A549 treated with GW870086 at 1 μM for 4 hours (cell line): ENCODE measurements around the gene DDX39A. TPM values are rescaled to one million over a fixed set of nuclear protein-coding genes. Genes with fewer than 3 reads are reported as not detected.

Experiments used
- total RNA-seq: library from RNA; stranded (reverse); fragments of 200-300 nt; extraction: Qiagen RNA extraction; gene quantifications from 5 replicates; pipeline ENCODE4 v1.2.3, GENCODE V29; 2022; ENCODE audit warnings: low read depth

The DDX39A gene
- 117 to 136 TPM (median 127 TPM) in 5 replicates for total RNA-seq

GRCh38 chr19:14419106-14419813, at the start of gene DDX39A:
DDX39A (minus strand) TSS chr19:14419341; CDS start chr19:14413220, 6,121 bp downstream.

GRCh38 chr19:14432791-14433553, 13.8 kb upstream of the DDX39A start, which contains the start of gene PKN1:
PKN1 (plus strand) TSS chr19:14433306; CDS start chr19:14433522, 216 bp downstream.

Other genes starting within 250 kb of the DDX39A start
- gene ADGRL1, start 213.2 kb downstream of the DDX39A start, total RNA-seq: 3.4 to 6.2 TPM (median 4.8 TPM) in 5 replicates
- 67.2 to 96.2 TPM (median 90.4 TPM) in 5 replicates for gene ADGRE5, start 37.9 kb downstream of the DDX39A start, total RNA-seq
- gene PKN1, start 14.0 kb upstream of the DDX39A start, total RNA-seq: 65.5 to 79.7 TPM (median 74.4 TPM) in 5 replicates
- gene PTGER1, start 56.0 kb upstream of the DDX39A start, total RNA-seq: 0.12 to 0.21 TPM (median 0.14 TPM) in 3 of 5 replicates, not detected in the others
- gene GIPC1, start 76.8 kb upstream of the DDX39A start, total RNA-seq: 94.0 to 148 TPM (median 141 TPM) in 5 replicates
- 181 to 252 TPM (median 217 TPM) in 5 replicates for gene DNAJB1, start 99.1 kb upstream of the DDX39A start, total RNA-seq
- gene TECR, start 110.3 kb upstream of the DDX39A start, total RNA-seq: 140 to 181 TPM (median 178 TPM) in 5 replicates
- 181 to 199 TPM (median 193 TPM) in 5 replicates for gene NDUFB7, start 152.7 kb upstream of the DDX39A start, total RNA-seq
- not detected in 5 replicates for gene CLEC17A, start 163.7 kb upstream of the DDX39A start, total RNA-seq